K562 (cell line): ENCODE data around the gene GOLGA6L2. TPM values are rescaled to one million over a fixed set of nuclear protein-coding genes. Genes with fewer than 3 reads are reported as not detected.

Source experiments
- ATAC-seq: fragments of 200-7000 bp; cut with Tn5 transposase; 3 replicates; pipeline ENCODE4 v1.9.1; 2020; ENCODE audit warnings: moderate library complexity
- BruUV-seq: library from RNA; stranded (reverse); fragments of 400-500 nt; replicated peaks from 2 replicates; lab custom pipeline; 2021; lab: Mats Ljungman, UMichigan
- CTCF ChIA-PET: fragments of 300-600 bp; formaldehyde crosslinking; extraction: SDS; loops from one replicate; lab custom pipeline; 2021; ENCODE audit warnings: low intra/inter-chr PET ratio; lab: Yijun Ruan, JAX
- POLR2A ChIA-PET: fragments of 300-600, 350-650 bp; sonication (Branson Sonifier 250); formaldehyde crosslinking; extraction: SDS; loops from one replicate; lab custom pipeline; 2021; ENCODE audit warnings: antibody characterized with exemption, inconsistent platforms; lab: Yijun Ruan, JAX
- DNase-seq, 4 experiments: peaks; one replicate each; pipeline versions ENCODE4 v3.0.0 to v3.0.0-alpha.2; 2011 to 2018; ENCODE audit warnings: low spot score in 3 of 4, mixed read lengths in 3 of 4; ENCODE audit errors: extremely low read depth in 1 of 4
- FAIRE-seq: peaks from 2 replicates; lab custom pipeline; 2011; peaks lifted over from hg19 to GRCh38; lab: Jason Lieb, UNC
- H2AFZ ChIP-seq: 2 replicates; pipeline ENCODE4 v1.6.0; 2011; ENCODE audit warnings: low read depth, low read length, control low read depth, inconsistent platforms
- H3K27ac ChIP-seq: fragments of 200-600 bp; 3 replicates; pipeline ENCODE4 v1.8.0; 2011; ENCODE audit warnings: low read depth, mild to moderate bottlenecking, control low read depth, inconsistent platforms, low read length, moderate library complexity, mixed read lengths; ENCODE audit errors: extremely low read depth
- H3K27me3 ChIP-seq, 2 experiments: fragments of 300-600 bp in 1 of 2; 2 replicates in 1 of 2; 3 replicates in 1 of 2; pipeline versions ENCODE4 v1.6.0 to v1.8.0; 2011; ENCODE audit warnings: inconsistent platforms in 2 of 2, low read length in 2 of 2, mild to moderate bottlenecking in 1 of 2, mixed read lengths in 1 of 2, moderate library complexity in 1 of 2; ENCODE audit not compliant: control insufficient read depth in 2 of 2, insufficient read depth in 2 of 2
- H3K36me3 ChIP-seq: fragments of 300-600 bp; 3 replicates; pipeline ENCODE4 v1.8.0; 2011; ENCODE audit warnings: mild to moderate bottlenecking, low read length, inconsistent platforms; ENCODE audit not compliant: control insufficient read depth, insufficient read depth
- H3K4me1 ChIP-seq, 2 experiments: fragments of 200-600 bp in 1 of 2; replicated peaks in 1 of 2; 2 replicates in 1 of 2; 3 replicates in 1 of 2; pipeline versions ENCODE4 v1.5.1 to v1.8.0; 2011; ENCODE audit warnings: inconsistent platforms in 2 of 2, low read length in 2 of 2, mild to moderate bottlenecking in 1 of 2, mixed read lengths in 1 of 2, moderate library complexity in 1 of 2; ENCODE audit not compliant: control insufficient read depth in 2 of 2, insufficient read depth in 2 of 2
- H3K4me2 ChIP-seq: 2 replicates; pipeline ENCODE4 v1.6.1; 2011; ENCODE audit warnings: low read length, control low read depth, inconsistent platforms, mixed read lengths; ENCODE audit not compliant: insufficient read depth
- H3K4me3 ChIP-seq: fragments of 200-600 bp; sonication (generic), shearing (Covaris generic); 2 replicates; pipeline ENCODE4 v1.5.1; 2016; ENCODE audit warnings: control low read depth, inconsistent platforms
- H3K79me2 ChIP-seq: fragments of 200-600 bp; 3 replicates; pipeline ENCODE4 v1.8.0; 2011; ENCODE audit warnings: low read length, inconsistent platforms; ENCODE audit not compliant: control insufficient read depth, insufficient read depth
- H3K9ac ChIP-seq, 2 experiments: 2 replicates each; pipeline versions ENCODE4 v1.6.0 to v1.6.1; 2011; ENCODE audit warnings: low read depth in 2 of 2, low read length in 2 of 2, control low read depth in 1 of 2, inconsistent platforms in 1 of 2, mild to moderate bottlenecking in 1 of 2, mixed read lengths in 1 of 2; ENCODE audit not compliant: insufficient read depth in 1 of 2
- H3K9me1 ChIP-seq: one replicate; pipeline ENCODE4 v1.6.0; 2011; ENCODE audit warnings: inconsistent platforms, mild to moderate bottlenecking, low read length, moderate library complexity; ENCODE audit not compliant: control insufficient read depth, insufficient read depth
- H3K9me3 ChIP-seq: replicated peaks from 2 replicates; pipeline ENCODE4 v1.5.1; 2011; ENCODE audit warnings: low read depth, low read length, inconsistent platforms; ENCODE audit not compliant: control insufficient read depth, insufficient read depth
- H4K20me1 ChIP-seq: replicated peaks from 2 replicates; pipeline ENCODE4 v1.6.1; 2011; ENCODE audit warnings: low read length, inconsistent platforms, mixed read lengths; ENCODE audit not compliant: control insufficient read depth, insufficient read depth
- ATF2 ChIP-seq: sonication (generic); formaldehyde crosslinking; IDR thresholded peaks from 2 replicates; pipeline ENCODE4 v1.8.1; 2022; ENCODE audit warnings: missing genetic modification reagents
- C11orf30 ChIP-seq: fragments of 450-650 bp; IDR thresholded peaks from 2 replicates; pipeline ENCODE4 v1.6.1; 2016; ENCODE audit warnings: low read depth, mild to moderate bottlenecking
- MAFF ChIP-seq: IDR thresholded peaks from 2 replicates; pipeline ENCODE4 v1.6.1; 2012; ENCODE audit warnings: low read length, improper control_type of control experiment
- MAFG ChIP-seq: fragments of 450-650 bp; conservative IDR thresholded peaks from 2 replicates; pipeline ENCODE4 v1.6.1; 2016; ENCODE audit warnings: missing genetic modification characterization, missing compliant biosample characterization
- MAFK ChIP-seq: IDR thresholded peaks from 2 replicates; pipeline ENCODE4 v1.6.1; 2011; ENCODE audit warnings: low read length, improper control_type of control experiment
- TCF7L2 ChIP-seq: fragments of 150-350 bp; IDR thresholded peaks from 2 replicates; pipeline ENCODE4 v1.6.1; 2016; ENCODE audit warnings: low read depth, mild to moderate bottlenecking, low read length, moderate library complexity
- ZFP30 ChIP-seq: fragments of 250-450 bp; sonication (Bioruptor Pico); IDR thresholded peaks from 2 replicates; pipeline ENCODE4 v1.8.0; 2022; ENCODE audit warnings: moderate library complexity, mild to moderate bottlenecking, inconsistent platforms, borderline replicate concordance
- ZNF316 ChIP-seq: fragments of 450-650 bp; IDR thresholded peaks from 2 replicates; pipeline ENCODE4 v1.6.1; 2016
- WGBS: fragments of 100-300 bp; shearing (Covaris generic); methylation state at CpG from one replicate; pipeline ENCODE4 v1.1.6; 2016; ENCODE audit warnings: low coverage, mixed read lengths; ENCODE audit not compliant: insufficient coverage; ENCODE audit errors: missing lambda C conversion rate; 5-methylcytosine and 5-hydroxymethylcytosine counted together
- in situ Hi-C: fragments of 300-500 bp; cut with MboI; formaldehyde crosslinking; loops from 4 replicates; pipeline ENCODE4 v1.15.0; 2018; ENCODE audit warnings: inconsistent platforms, mixed read lengths
- intact Hi-C: fragments of 100-400 bp; cut with micrococcal nuclease; formaldehyde crosslinking; loops from 2 replicates; pipeline ENCODE4 v1.14.2; 2022
- polyA plus RNA-seq, 8 experiments: library from polyadenylated mRNA; depleted of rRNA in 4 of 8; stranded (reverse) in 5 of 8; unstranded in 3 of 8; fragments of >200 nt; fragmentation: Nextera tagmentation in 2 of 8; fragmentation: Illumina TruSeq in 1 of 8; extraction: Ambion mirVana in 2 of 8; extraction: Trizol in 1 of 8; gene quantifications; 2 replicates each; pipeline versions ENCODE4 v1.2.1 to v1.2.3, GENCODE V29; 2011 to 2014; ENCODE audit warnings: inconsistent platforms in 1 of 8, missing spikeins in 1 of 8
- total RNA-seq, 7 experiments: library from RNA; depleted of rRNA in 6 of 7; stranded (reverse); fragments of >200 nt in 6 of 7; fragmentation: Illumina TruSeq in 2 of 7; extraction: Trizol in 2 of 7; gene quantifications; 2 replicates each; pipeline versions ENCODE4 v1.2.1 to v1.2.3, GENCODE V29; 2011 to 2021; ENCODE audit warnings: low replicate concordance in 1 of 7
- TF ChIP-seq, protein P1 (sequence below): fragments of 450-650 bp; formaldehyde crosslinking; IDR thresholded peaks from 2 replicates; pipeline ENCODE4 v1.4.0; 2020; ENCODE audit warnings: mild to moderate bottlenecking, moderate library complexity
- TF ChIP-seq, protein P2 (sequence below), 3 experiments: IDR thresholded peaks in 2 of 3; conservative IDR thresholded peaks in 1 of 3; 2 replicates each; pipeline ENCODE4 v1.5.1; 2011 to 2012; ENCODE audit warnings: low read length in 3 of 3, mild to moderate bottlenecking in 3 of 3, control low read depth in 2 of 3, improper control_type of control experiment in 1 of 3, inconsistent platforms in 1 of 3, low read depth in 1 of 3, mixed read lengths in 1 of 3, moderate library complexity in 1 of 3; ENCODE audit not compliant: insufficient read depth in 2 of 3

Gene GOLGA6L2
- total and polyA plus RNA-seq, 9 of the 15 experiments (the other 6 are each of a cell fraction or from before 2014, with no cell fraction given) = not detected

GRCh38 chr15:23472033-23472432 lies 25.0 kb upstream of the GOLGA6L2 start:
- ChIA-PET CTCF (no interaction called here), POLR2A (no interaction called here)
- Histone ChIP-seq H2AFZ (no peak overlapping the region), H3K9ac (no peak overlapping the region), H3K27ac (no peak overlapping the region), H3K9me1 (no peaks in the 10 kb centered on the region), H3K36me3 (no peaks in the 10 kb centered on the region), H3K79me2 (no peaks in the 10 kb centered on the region), H4K20me1 (no peaks in the 10 kb centered on the region), H3K4me3 (no peak overlapping the region), H3K4me2 (no peak overlapping the region), H3K4me1 (no peaks in the 10 kb centered on the region), H3K9me3 (no peaks in the 10 kb centered on the region), H3K27me3 (0 out of 5 replicates have a peak, but pooled peaks cover 0 to 6% of the 10 kb centered on the region in 2 experiments)
- ATAC-seq (no peak), DNase-seq (no peak), FAIRE-seq (no peak)
- in situ Hi-C loops (no loop called here), intact Hi-C loops (no loop called here)
- WGBS = 0% methylated on average over 1 of the region's 1 CpG
- BruUV-seq = no TSS peak
- TF ChIP-seq MAFK = peak; percentile 60
- TF ChIP-seq TCF7L2 = no peak
- peak; percentile 70 for TF ChIP-seq MAFF
- TF ChIP-seq C11orf30 = peak; percentile 74
- peak; percentile 73 for TF ChIP-seq MAFG (tag)
- peak; percentile 81 for TF ChIP-seq ZNF316
- no peak for TF ChIP-seq ZFP30 (CRISPR knock-in tag)

- no peak overlapping the region for H3K4me2 ChIP-seq
- BruUV-seq = no TSS peak
- H3K27me3 ChIP-seq = 0 out of 5 replicates have a peak, but pooled peaks cover 0 to 6% of the 10 kb centered on the region in 2 experiments
- H3K36me3 ChIP-seq = no peaks in the 10 kb centered on the region
- CTCF ChIA-PET = no interaction called here
- no peaks in the 10 kb centered on the region for H4K20me1 ChIP-seq
- no peak overlapping the region for H3K9ac ChIP-seq
- no peak overlapping the region for H3K27ac ChIP-seq
- DNase-seq = peak in 3 of 4 experiments; percentile 7 to 29 (median 29)
- H3K9me1 ChIP-seq = no peaks in the 10 kb centered on the region
- ATAC-seq = peak; percentile 74
- peak; percentile 64 for FAIRE-seq
- H3K4me1 ChIP-seq = no peaks in the 10 kb centered on the region
- no peaks in the 10 kb centered on the region for H3K9me3 ChIP-seq
- 12% methylated on average over 3 of the region's 3 CpGs for WGBS
- no peak overlapping the region for H3K4me3 ChIP-seq
- no peaks in the 10 kb centered on the region for H3K79me2 ChIP-seq
- POLR2A ChIA-PET = no interaction called here
- in situ Hi-C loops = no loop called here
- intact Hi-C loops = no loop called here
- H2AFZ ChIP-seq = no peak overlapping the region
- TF ChIP-seq, protein P1, sequence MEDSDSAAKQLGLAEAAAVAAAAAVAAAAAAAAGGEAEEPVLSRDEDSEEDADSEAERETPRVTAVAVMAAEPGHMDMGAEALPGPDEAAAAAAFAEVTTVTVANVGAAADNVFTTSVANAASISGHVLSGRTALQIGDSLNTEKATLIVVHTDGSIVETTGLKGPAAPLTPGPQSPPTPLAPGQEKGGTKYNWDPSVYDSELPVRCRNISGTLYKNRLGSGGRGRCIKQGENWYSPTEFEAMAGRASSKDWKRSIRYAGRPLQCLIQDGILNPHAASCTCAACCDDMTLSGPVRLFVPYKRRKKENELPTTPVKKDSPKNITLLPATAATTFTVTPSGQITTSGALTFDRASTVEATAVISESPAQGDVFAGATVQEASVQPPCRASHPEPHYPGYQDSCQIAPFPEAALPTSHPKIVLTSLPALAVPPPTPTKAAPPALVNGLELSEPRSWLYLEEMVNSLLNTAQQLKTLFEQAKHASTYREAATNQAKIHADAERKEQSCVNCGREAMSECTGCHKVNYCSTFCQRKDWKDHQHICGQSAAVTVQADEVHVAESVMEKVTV (CRISPR knock-in tag) = peak; percentile 23; the same call in 1 of the 2 replicates
- TF ChIP-seq ATF2 (CRISPR knock-in tag) = no peak
- TF ChIP-seq, protein P2, sequence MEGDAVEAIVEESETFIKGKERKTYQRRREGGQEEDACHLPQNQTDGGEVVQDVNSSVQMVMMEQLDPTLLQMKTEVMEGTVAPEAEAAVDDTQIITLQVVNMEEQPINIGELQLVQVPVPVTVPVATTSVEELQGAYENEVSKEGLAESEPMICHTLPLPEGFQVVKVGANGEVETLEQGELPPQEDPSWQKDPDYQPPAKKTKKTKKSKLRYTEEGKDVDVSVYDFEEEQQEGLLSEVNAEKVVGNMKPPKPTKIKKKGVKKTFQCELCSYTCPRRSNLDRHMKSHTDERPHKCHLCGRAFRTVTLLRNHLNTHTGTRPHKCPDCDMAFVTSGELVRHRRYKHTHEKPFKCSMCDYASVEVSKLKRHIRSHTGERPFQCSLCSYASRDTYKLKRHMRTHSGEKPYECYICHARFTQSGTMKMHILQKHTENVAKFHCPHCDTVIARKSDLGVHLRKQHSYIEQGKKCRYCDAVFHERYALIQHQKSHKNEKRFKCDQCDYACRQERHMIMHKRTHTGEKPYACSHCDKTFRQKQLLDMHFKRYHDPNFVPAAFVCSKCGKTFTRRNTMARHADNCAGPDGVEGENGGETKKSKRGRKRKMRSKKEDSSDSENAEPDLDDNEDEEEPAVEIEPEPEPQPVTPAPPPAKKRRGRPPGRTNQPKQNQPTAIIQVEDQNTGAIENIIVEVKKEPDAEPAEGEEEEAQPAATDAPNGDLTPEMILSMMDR (IDR thresholded peaks at IDR 0.05 in 2 of 3, conservative IDR thresholded peaks at IDR 0.05 in 1 of 3; ENCODE audit: insufficient read depth in 2 of 3, low read depth in 1 of 3, low read length in 3 of 3) = peak in 2 of 3 experiments; percentile 19 to 62; a peak in 3 of 6 replicates
Measured at GRCh38 chr15:23467110-23467600, 20.1 kb upstream of the GOLGA6L2 start.
